CD4-positive, alpha-beta T cell treated with Interleukin-1 beta for 1 hour (primary cell): ENCODE measurements around the gene ATP8A1.
"Not testable (repeated sequence)": the region's sequence is repeated elsewhere in the genome, so short reads cannot be mapped to it uniquely, and the experiment has no call there.

Source experiments
- DNase-seq, 2 donors: peaks; one replicate each; pipeline ENCODE4 v3.0.0-alpha.2; 2020 to 2022

The ATP8A1 gene

GRCh38 chr4:42656944-42657792 is at the start of gene ATP8A1:
ATP8A1 (minus strand) TSS chr4:42657105; CDS start chr4:42656873, 232 bp downstream.
- DNase-seq: peak; percentile 90 to 94

GRCh38 chr4:42706086-42706485 is 49.2 kb upstream of the ATP8A1 start:
- DNase-seq: no peak

- DNase-seq: no peak
Measured at GRCh38 chr4:42703813-42704212, 46.9 kb upstream of the ATP8A1 start.

GRCh38 chr4:42702895-42703294 is 46.0 kb upstream of the ATP8A1 start:
- DNase-seq: no peak

GRCh38 chr4:42701780-42702179 is 44.9 kb upstream of the ATP8A1 start:
- DNase-seq: peak in 1 of 2 donors; percentile 4

GRCh38 chr4:42690537-42690936 is 33.6 kb upstream of the ATP8A1 start:
- no peak for DNase-seq

- DNase-seq: no peak
Measured at GRCh38 chr4:42683393-42683792, 26.5 kb upstream of the ATP8A1 start.

GRCh38 chr4:42678512-42678911 is 21.6 kb upstream of the ATP8A1 start:
- DNase-seq: no peak

- DNase-seq: no peak
Measured at GRCh38 chr4:42676066-42676951, 19.4 kb upstream of the ATP8A1 start.

- no peak for DNase-seq
Measured at GRCh38 chr4:42673082-42673425, 16.1 kb upstream of the ATP8A1 start.

GRCh38 chr4:42672359-42673081 is 15.6 kb upstream of the ATP8A1 start:
- no peak for DNase-seq

- peak; percentile 68 for DNase-seq
Measured at GRCh38 chr4:42671431-42672194, 14.7 kb upstream of the ATP8A1 start.

- no peak for DNase-seq
Measured at GRCh38 chr4:42658261-42658660, 1.4 kb upstream of the ATP8A1 start.

- DNase-seq: no peak
Measured at GRCh38 chr4:42656679-42656943, 294 bp downstream of the ATP8A1 start.

- DNase-seq: peak; percentile 40 to 52
Measured at GRCh38 chr4:42655921-42656678, 805 bp downstream of the ATP8A1 start.

GRCh38 chr4:42655269-42655637 is 1.7 kb downstream of the ATP8A1 start:
- DNase-seq: no peak

GRCh38 chr4:42654631-42655268 is 2.2 kb downstream of the ATP8A1 start:
- DNase-seq: no peak

GRCh38 chr4:42653626-42654560 is 3.0 kb downstream of the ATP8A1 start:
- no peak for DNase-seq

GRCh38 chr4:42652529-42653231 is 4.2 kb downstream of the ATP8A1 start:
- not testable (repeated sequence) for DNase-seq

- DNase-seq: no peak
Measured at GRCh38 chr4:42649870-42650269, 7.0 kb downstream of the ATP8A1 start.
